Measurements from ENCODE around the gene KDELR3.

The KDELR3 gene

DNA sequence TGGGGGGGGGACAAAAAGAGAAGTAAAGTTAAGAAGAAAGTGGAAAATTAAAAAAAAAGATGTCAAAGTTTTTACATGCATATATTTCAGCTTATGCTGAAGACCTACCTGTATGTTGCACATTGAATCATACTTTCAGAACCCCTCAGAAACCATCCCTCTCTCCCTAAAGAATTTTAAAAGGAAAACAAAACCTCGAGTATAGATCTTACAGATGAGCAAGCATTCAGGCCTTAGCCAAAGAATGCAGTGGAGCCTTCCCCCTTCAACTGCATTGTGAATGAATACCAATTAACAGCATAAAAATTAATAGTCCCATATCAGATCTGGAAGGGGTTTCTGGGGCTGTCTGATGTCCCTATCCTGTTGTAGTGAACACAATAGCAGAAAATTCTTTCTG lies 16.3 kb downstream of the KDELR3 start:
- H4K12ac ChIP-seq (ENCODE audit: low read depth, low read length) = no peak overlapping the region
- DNase-seq = no peak
- H3K9ac ChIP-seq (ENCODE audit: low read length) = no peak overlapping the region
- no peaks in the 10 kb centered on the region for H3K27me3 ChIP-seq (ENCODE audit: insufficient read depth, low read length)
- H4K91ac ChIP-seq (ENCODE audit: low read depth, low read length) = no peak overlapping the region
- H2BK12ac ChIP-seq (ENCODE audit: low read length) = no peak overlapping the region
- H3K27ac ChIP-seq (ENCODE audit: low read depth, low read length) = no peak overlapping the region
- H2AK5ac ChIP-seq (ENCODE audit: low read length) = no peak overlapping the region
- no peak overlapping the region for H3K4me2 ChIP-seq (ENCODE audit: low read length)
- no peaks in the 10 kb centered on the region for H3K79me2 ChIP-seq (ENCODE audit: control insufficient read depth, insufficient read depth, low read length, poor library complexity)
- no peak overlapping the region for H4K8ac ChIP-seq (ENCODE audit: low read depth, low read length)
- no peak overlapping the region for H2AFZ ChIP-seq (ENCODE audit: insufficient read depth, low read length, poor library complexity)
- H3K9me3 ChIP-seq (ENCODE audit: insufficient read depth, low read depth, low read length) = no peaks in the 10 kb centered on the region
- no peak overlapping the region for H2BK120ac ChIP-seq (ENCODE audit: insufficient read depth, low read length, poor library complexity)
- H3K14ac ChIP-seq (ENCODE audit: low read length) = no peak overlapping the region
- H3K79me1 ChIP-seq (ENCODE audit: low read length) = no peaks in the 10 kb centered on the region
- WGBS (ENCODE audit: extremely low coverage, insufficient coverage, insufficient read length) = no CpG with 5 or more reads among the region's 1 CpG
- H3K23ac ChIP-seq (ENCODE audit: low read length) = no peak overlapping the region
- no peak overlapping the region for H3K18ac ChIP-seq (ENCODE audit: low read length)
- no peak overlapping the region for H3K4ac ChIP-seq (ENCODE audit: low read depth, low read length)
- no peak overlapping the region for H2BK5ac ChIP-seq (ENCODE audit: low read depth, low read length, poor library complexity)
- H3K36me3 ChIP-seq (ENCODE audit: control insufficient read depth in 1 of 2, insufficient read depth in 2 of 2, low read length in 2 of 2) = peaks cover 32 to 61% of the 10 kb centered on the region in 2 experiments
- no peak overlapping the region for H3K4me3 ChIP-seq (ENCODE audit: low read depth, low read length)
- H3K4me1 ChIP-seq (ENCODE audit: control insufficient read depth in 1 of 2, insufficient read depth in 2 of 2, low read length in 2 of 2) = no peaks in the 10 kb centered on the region

DNA sequence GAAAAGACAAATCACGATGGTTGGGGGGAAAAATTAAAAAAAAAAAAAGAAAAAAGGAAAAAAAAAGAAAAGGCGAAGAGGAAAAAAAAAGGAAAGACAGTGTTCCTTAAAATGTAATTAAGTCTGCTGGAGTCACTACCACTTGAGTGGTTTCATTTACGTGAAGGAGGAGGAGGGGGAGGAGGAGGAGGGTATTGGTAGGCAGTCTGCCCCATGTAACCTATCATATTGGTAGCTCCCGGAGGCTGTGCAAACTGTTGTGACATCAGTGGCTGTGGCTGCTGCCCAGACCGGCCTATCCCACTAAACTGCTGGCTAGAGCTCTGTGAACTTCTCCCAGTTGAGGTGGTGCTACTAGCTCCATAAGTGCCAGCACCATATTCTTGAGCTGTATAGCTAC lies 17.9 kb downstream of the KDELR3 start:
- H4K12ac ChIP-seq (ENCODE audit: low read depth, low read length) = no peak overlapping the region
- no peak overlapping the region for H3K14ac ChIP-seq (ENCODE audit: low read length)
- no CpG with 5 or more reads among the region's 5 CpGs for WGBS (ENCODE audit: extremely low coverage, insufficient coverage, insufficient read length)

GRCh38 chr22:38487946-38488345 lies 20.1 kb downstream of the KDELR3 start:
- no CpG with 5 or more reads among the region's 6 CpGs for WGBS (ENCODE audit: extremely low coverage, insufficient coverage, insufficient read length)
- H3K4me2 ChIP-seq (ENCODE audit: low read length) = no peak overlapping the region
- H3K23ac ChIP-seq (ENCODE audit: low read length) = no peak overlapping the region
- H3K18ac ChIP-seq (ENCODE audit: low read length) = no peak overlapping the region
- H2BK120ac ChIP-seq (ENCODE audit: insufficient read depth, low read length, poor library complexity) = no peak overlapping the region
- H3K4me1 ChIP-seq (ENCODE audit: control insufficient read depth in 1 of 2, insufficient read depth in 2 of 2, low read length in 2 of 2) = no peaks in the 10 kb centered on the region
- no peaks in the 10 kb centered on the region for H3K79me1 ChIP-seq (ENCODE audit: low read length)
- no peaks in the 10 kb centered on the region for H3K9me3 ChIP-seq (ENCODE audit: insufficient read depth, low read depth, low read length)
- H2AFZ ChIP-seq (ENCODE audit: insufficient read depth, low read length, poor library complexity) = no peak overlapping the region
- no peak overlapping the region for H3K4ac ChIP-seq (ENCODE audit: low read depth, low read length)
- H2BK12ac ChIP-seq (ENCODE audit: low read length) = no peak overlapping the region
- peaks cover 33 to 68% of the 10 kb centered on the region in 2 experiments for H3K36me3 ChIP-seq (ENCODE audit: control insufficient read depth in 1 of 2, insufficient read depth in 2 of 2, low read length in 2 of 2)
- no peak overlapping the region for H3K9ac ChIP-seq (ENCODE audit: low read length)
- H4K91ac ChIP-seq (ENCODE audit: low read depth, low read length) = no peak overlapping the region
- H4K8ac ChIP-seq (ENCODE audit: low read depth, low read length) = no peak overlapping the region
- no peak overlapping the region for H4K12ac ChIP-seq (ENCODE audit: low read depth, low read length)
- H3K4me3 ChIP-seq (ENCODE audit: low read depth, low read length) = no peak overlapping the region
- no peak overlapping the region for H2BK5ac ChIP-seq (ENCODE audit: low read depth, low read length, poor library complexity)
- no peak overlapping the region for H3K14ac ChIP-seq (ENCODE audit: low read length)
- H3K27ac ChIP-seq (ENCODE audit: low read depth, low read length) = no peak overlapping the region
- no peak for DNase-seq
- H3K79me2 ChIP-seq (ENCODE audit: control insufficient read depth, insufficient read depth, low read length, poor library complexity) = no peaks in the 10 kb centered on the region
- no peak overlapping the region for H2AK5ac ChIP-seq (ENCODE audit: low read length)
- H3K27me3 ChIP-seq (ENCODE audit: insufficient read depth, low read length) = no peaks in the 10 kb centered on the region

More for the DNA sequence above, 17.9 kb downstream of the KDELR3 start:
- peaks cover 36 to 76% of the 10 kb centered on the region in 2 experiments for H3K36me3 ChIP-seq (ENCODE audit: control insufficient read depth in 1 of 2, insufficient read depth in 2 of 2, low read length in 2 of 2)
- H3K4ac ChIP-seq (ENCODE audit: low read depth, low read length) = no peak overlapping the region
- H3K27ac ChIP-seq (ENCODE audit: low read depth, low read length) = no peak overlapping the region
- H2BK5ac ChIP-seq (ENCODE audit: low read depth, low read length, poor library complexity) = no peak overlapping the region
- H3K79me2 ChIP-seq (ENCODE audit: control insufficient read depth, insufficient read depth, low read length, poor library complexity) = no peaks in the 10 kb centered on the region
- no peaks in the 10 kb centered on the region for H3K79me1 ChIP-seq (ENCODE audit: low read length)
- no peak overlapping the region for H4K91ac ChIP-seq (ENCODE audit: low read depth, low read length)
- no peak overlapping the region for H3K9ac ChIP-seq (ENCODE audit: low read length)
- H3K23ac ChIP-seq (ENCODE audit: low read length) = no peak overlapping the region
- H2BK12ac ChIP-seq (ENCODE audit: low read length) = no peak overlapping the region
- no peak overlapping the region for H2AK5ac ChIP-seq (ENCODE audit: low read length)
- no peak overlapping the region for H3K4me2 ChIP-seq (ENCODE audit: low read length)
- no peak overlapping the region for H2AFZ ChIP-seq (ENCODE audit: insufficient read depth, low read length, poor library complexity)
- H3K9me3 ChIP-seq (ENCODE audit: insufficient read depth, low read depth, low read length) = no peaks in the 10 kb centered on the region
- no peak overlapping the region for H3K18ac ChIP-seq (ENCODE audit: low read length)
- no peak overlapping the region for H3K4me3 ChIP-seq (ENCODE audit: low read depth, low read length)
- no peaks in the 10 kb centered on the region for H3K4me1 ChIP-seq (ENCODE audit: control insufficient read depth in 1 of 2, insufficient read depth in 2 of 2, low read length in 2 of 2)
- no peak for DNase-seq
- H4K8ac ChIP-seq (ENCODE audit: low read depth, low read length) = no peak overlapping the region
- no peak overlapping the region for H2BK120ac ChIP-seq (ENCODE audit: insufficient read depth, low read length, poor library complexity)
- H3K27me3 ChIP-seq (ENCODE audit: insufficient read depth, low read length) = no peaks in the 10 kb centered on the region

DNA sequence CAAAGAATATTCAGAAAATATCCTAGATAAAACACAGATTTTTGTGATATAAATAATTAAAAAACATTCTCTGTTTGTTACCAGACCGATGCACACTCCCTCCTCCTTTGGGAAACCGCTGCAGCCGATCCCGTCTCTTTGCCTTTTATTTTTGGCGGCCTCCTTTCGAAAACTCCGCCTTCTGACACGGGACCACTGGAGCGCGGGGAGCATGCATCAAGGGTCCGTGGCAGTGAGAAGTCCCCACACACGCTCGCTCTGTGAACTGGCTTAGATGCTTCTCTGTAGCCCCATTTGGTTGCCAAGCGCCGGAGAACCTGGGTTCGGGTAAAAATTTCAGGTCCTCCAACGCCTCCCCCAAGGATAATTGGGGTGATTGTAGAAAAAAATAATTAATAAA lies 21.2 kb downstream of the KDELR3 start:
- no peak overlapping the region for H3K23ac ChIP-seq (ENCODE audit: low read length)
- no peak overlapping the region for H2BK12ac ChIP-seq (ENCODE audit: low read length)
- no peak overlapping the region for H3K27ac ChIP-seq (ENCODE audit: low read depth, low read length)
- H3K18ac ChIP-seq (ENCODE audit: low read length) = no peak overlapping the region
- H2BK120ac ChIP-seq (ENCODE audit: insufficient read depth, low read length, poor library complexity) = no peak overlapping the region
- H3K4me2 ChIP-seq (ENCODE audit: low read length) = no peak overlapping the region
- peaks cover 37 to 69% of the 10 kb centered on the region in 2 experiments for H3K36me3 ChIP-seq (ENCODE audit: control insufficient read depth in 1 of 2, insufficient read depth in 2 of 2, low read length in 2 of 2)
- H2BK5ac ChIP-seq (ENCODE audit: low read depth, low read length, poor library complexity) = no peak overlapping the region
- no peak overlapping the region for H3K9ac ChIP-seq (ENCODE audit: low read length)
- WGBS (ENCODE audit: extremely low coverage, insufficient coverage, insufficient read length) = no CpG with 5 or more reads among the region's 17 CpGs
- no peak overlapping the region for H3K4me3 ChIP-seq (ENCODE audit: low read depth, low read length)
- no peak overlapping the region for H4K91ac ChIP-seq (ENCODE audit: low read depth, low read length)
- no peak overlapping the region for H2AFZ ChIP-seq (ENCODE audit: insufficient read depth, low read length, poor library complexity)
- H3K79me1 ChIP-seq (ENCODE audit: low read length) = no peaks in the 10 kb centered on the region
- no peaks in the 10 kb centered on the region for H3K27me3 ChIP-seq (ENCODE audit: insufficient read depth, low read length)
- no peak overlapping the region for H4K12ac ChIP-seq (ENCODE audit: low read depth, low read length)
- DNase-seq = no peak
- H3K79me2 ChIP-seq (ENCODE audit: control insufficient read depth, insufficient read depth, low read length, poor library complexity) = no peaks in the 10 kb centered on the region
- H3K4ac ChIP-seq (ENCODE audit: low read depth, low read length) = no peak overlapping the region
- no peak overlapping the region for H2AK5ac ChIP-seq (ENCODE audit: low read length)
- H3K9me3 ChIP-seq (ENCODE audit: insufficient read depth, low read depth, low read length) = no peaks in the 10 kb centered on the region
- no peaks in the 10 kb centered on the region for H3K4me1 ChIP-seq (ENCODE audit: control insufficient read depth in 1 of 2, insufficient read depth in 2 of 2, low read length in 2 of 2)
- H3K14ac ChIP-seq (ENCODE audit: low read length) = no peak overlapping the region
- no peak overlapping the region for H4K8ac ChIP-seq (ENCODE audit: low read depth, low read length)
